ENCODE data around the gene TBKBP1.
"Not testable (repeated sequence)": the region's sequence is repeated elsewhere in the genome, so short reads cannot be mapped to it uniquely, and the experiment has no call there.

TBKBP1 gene

GRCh38 chr17:47678196-47678595 is 15.8 kb upstream of the TBKBP1 start:
- DNase-seq = no peak

- no peak for DNase-seq
These were observed 11.8 kb upstream of the TBKBP1 start for GRCh38 chr17:47682138-47682537.

- not testable (repeated sequence) for DNase-seq
These were observed 11.2 kb upstream of the TBKBP1 start for GRCh38 chr17:47682727-47683126.

GRCh38 chr17:47684025-47684424 is 9.9 kb upstream of the TBKBP1 start:
- DNase-seq = no peak

- DNase-seq = no peak
These were observed 9.3 kb upstream of the TBKBP1 start for GRCh38 chr17:47684535-47685193.

GRCh38 chr17:47685556-47686275 is 8.2 kb upstream of the TBKBP1 start:
- no peak for DNase-seq

GRCh38 chr17:47686276-47686635 is 7.7 kb upstream of the TBKBP1 start:
- DNase-seq = no peak

- no peak for DNase-seq
These were observed 7.2 kb upstream of the TBKBP1 start for GRCh38 chr17:47686664-47687327.

- DNase-seq = no peak
These were observed 6.7 kb upstream of the TBKBP1 start for GRCh38 chr17:47687328-47687690.

GRCh38 chr17:47687748-47688147 is 6.2 kb upstream of the TBKBP1 start:
- peak in 1 of 2 experiments; percentile 3 for DNase-seq

GRCh38 chr17:47690121-47690520 is 3.8 kb upstream of the TBKBP1 start:
- DNase-seq = no peak

- DNase-seq = no peak
These were observed 1.6 kb upstream of the TBKBP1 start for GRCh38 chr17:47692137-47692894.

GRCh38 chr17:47692895-47693730 is 848 bp upstream of the TBKBP1 start:
- peak in 1 of 2 experiments; percentile 17 for DNase-seq

- DNase-seq = peak in 1 of 2 experiments; percentile 34
These were observed 844 bp downstream of the TBKBP1 start for GRCh38 chr17:47694581-47695428.

- DNase-seq = no peak
These were observed 1.7 kb downstream of the TBKBP1 start for GRCh38 chr17:47695429-47696376.

GRCh38 chr17:47696717-47697642 is 3.0 kb downstream of the TBKBP1 start:
- no peak for DNase-seq

- DNase-seq = no peak
These were observed 4.1 kb downstream of the TBKBP1 start for GRCh38 chr17:47697906-47698711.
